ENCODE results near the gene SLC7A6OS. TPM values are rescaled to one million over a fixed set of nuclear protein-coding genes. Genes with fewer than 3 reads are reported as not detected.

Gene SLC7A6OS
- polyA plus RNA-seq, 3 donors: 9.3 to 10.5 (median 9.7) TPM

DNA sequence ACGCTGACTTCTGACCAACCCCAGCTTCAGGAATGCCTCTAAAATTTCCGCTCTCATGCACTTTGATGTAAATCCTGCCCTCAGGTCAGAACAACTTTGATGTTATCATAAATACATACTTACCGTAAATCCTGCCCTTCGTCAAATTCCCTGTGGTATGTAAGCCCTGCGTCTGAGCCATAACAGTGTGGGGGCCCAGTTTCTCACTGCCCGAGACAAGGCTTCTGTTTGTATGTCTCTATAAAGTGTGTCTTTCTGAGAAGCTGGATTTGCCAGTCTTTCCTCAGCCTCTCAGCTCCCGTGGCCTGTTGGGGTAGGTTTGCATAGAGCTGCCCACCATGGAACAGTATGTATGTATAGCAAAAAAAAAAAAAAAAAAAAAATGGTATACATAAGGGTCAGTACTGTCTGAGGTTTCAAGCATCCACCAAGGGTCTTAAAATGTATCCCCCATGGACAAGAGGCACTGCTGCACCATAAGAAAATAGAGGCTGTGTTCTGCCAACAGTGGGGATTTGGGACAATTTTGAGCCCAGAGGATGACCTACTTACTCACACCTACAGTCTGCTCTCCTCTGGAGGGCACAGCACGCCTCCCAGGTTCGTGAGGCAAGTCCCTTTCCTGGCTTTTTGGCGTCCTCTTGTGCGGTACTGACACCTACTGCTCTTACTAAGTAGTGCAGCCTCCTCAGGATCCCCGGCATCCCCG lies 17.6 kb upstream of the SLC7A6OS start:
- no peak overlapping the region for H2AFZ ChIP-seq (ENCODE audit: insufficient read depth, low read depth, low read length, poor library complexity, severe bottlenecking)
- peaks cover 18 to 20% of the 10 kb centered on the region in 2 donors for H3K4me1 ChIP-seq (ENCODE audit: control insufficient read depth in 1 of 2, insufficient read depth in 2 of 2, low read length in 2 of 2)
- H3K27ac ChIP-seq (ENCODE audit: low read depth in 1 of 2, low read length in 2 of 2): no peak overlapping the region
- no peak overlapping the region for H3K9ac ChIP-seq (ENCODE audit: insufficient read depth, low read length, poor library complexity, severe bottlenecking)
- peaks cover 19 to 50% of the 10 kb centered on the region in 2 donors for H3K36me3 ChIP-seq (replicated peaks in 1 of 2; ENCODE audit: control insufficient read depth in 1 of 2, insufficient read depth in 2 of 2, low read length in 2 of 2)
- H3K36me3 Mint-ChIP-seq: peaks cover 32 to 39% of the 10 kb centered on the region in 2 donors
- H3K4me1 Mint-ChIP-seq: peaks cover 18% of the 10 kb centered on the region
- peak; percentile 69 to 81 (median 74) for DNase-seq
- TF ChIP-seq CTCF (IDR thresholded peaks at IDR 0.05): peak; percentile 94
- H3K27me3 Mint-ChIP-seq (ENCODE audit: low read depth in 3 of 3): peaks cover 0 to 4% (median 0%) of the 10 kb centered on the region in 3 donors
- no peak overlapping the region for H3K4me2 ChIP-seq (replicated peaks; ENCODE audit: extremely low read depth, low read length, poor library complexity, severe bottlenecking)
- no peaks in the 10 kb centered on the region for H3K9me3 ChIP-seq (replicated peaks in 1 of 2; ENCODE audit: control insufficient read depth in 1 of 2, insufficient read depth in 1 of 2, low read length in 2 of 2)
- no peaks in the 10 kb centered on the region for H4K20me1 ChIP-seq (ENCODE audit: insufficient read depth, low read length)
- no peaks in the 10 kb centered on the region for H3K27me3 ChIP-seq (ENCODE audit: control insufficient read depth in 2 of 2, insufficient read depth in 2 of 2, low read length in 2 of 2)
- no peaks in the 10 kb centered on the region for H3K9me3 Mint-ChIP-seq
- intact Hi-C loops (cut with micrococcal nuclease): loop anchor here (1.0 to 5.0 kb wide), 3 partner anchors 66 to 91 kb away; partner anchors contain the start of gene SLC7A6 (in 2 of the 2)
- no peak overlapping the region for H3K27ac Mint-ChIP-seq
- no peak overlapping the region for H3K4me3 Mint-ChIP-seq
- no peaks in the 10 kb centered on the region for H3K79me2 ChIP-seq (ENCODE audit: insufficient read depth, low read length)
- WGBS (ENCODE audit: insufficient coverage): 57% methylated on average over 7 of the region's 13 CpGs
- no peak overlapping the region for H3K4me3 ChIP-seq (replicated peaks in 1 of 3; ENCODE audit: low read depth in 2 of 3, low read length in 3 of 3)

DNA sequence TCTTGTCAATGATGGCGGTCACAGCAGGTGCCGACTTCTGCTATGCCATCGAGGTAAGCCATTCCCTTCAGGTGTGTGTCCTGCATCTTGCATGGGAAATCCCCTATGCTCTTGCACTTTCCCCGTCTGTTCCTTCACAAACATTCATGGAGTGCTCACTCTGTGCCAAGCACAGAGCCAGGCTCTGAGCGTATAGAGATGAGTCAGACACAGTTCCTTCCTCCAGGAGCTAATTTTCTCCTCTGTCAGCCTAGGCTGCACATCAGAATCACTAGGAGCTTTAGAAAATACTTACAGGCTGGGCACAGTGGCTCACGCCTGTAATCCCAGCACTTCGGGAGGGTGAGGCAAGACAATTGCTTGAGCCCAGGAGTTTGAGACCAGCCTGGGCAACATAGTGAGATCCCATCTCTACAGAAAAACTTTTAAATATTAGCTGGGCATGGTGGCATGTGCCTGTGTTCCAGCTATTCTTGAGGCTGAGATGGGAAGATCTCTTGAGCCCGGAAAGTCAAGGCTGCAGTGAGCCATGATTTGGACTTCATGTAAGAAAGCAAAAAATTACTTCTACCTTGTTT lies 14.1 kb upstream of the SLC7A6OS start:
- H3K79me2 ChIP-seq (ENCODE audit: insufficient read depth, low read length): no peaks in the 10 kb centered on the region
- no peak overlapping the region for H3K4me3 ChIP-seq (replicated peaks in 1 of 3; ENCODE audit: low read depth in 2 of 3, low read length in 3 of 3)
- no peaks in the 10 kb centered on the region for H4K20me1 ChIP-seq (ENCODE audit: insufficient read depth, low read length)
- DNase-seq: no peak
- H3K4me1 Mint-ChIP-seq: peaks cover 2% of the 10 kb centered on the region
- peak overlapping the region in 1 of 7 donors; percentile 54 for H3K27ac Mint-ChIP-seq
- peaks cover 0 to 4% (median 0%) of the 10 kb centered on the region in 3 donors for H3K27me3 Mint-ChIP-seq (ENCODE audit: low read depth in 3 of 3)
- no peak overlapping the region for H2AFZ ChIP-seq (ENCODE audit: insufficient read depth, low read depth, low read length, poor library complexity, severe bottlenecking)
- no peak overlapping the region for H3K4me2 ChIP-seq (replicated peaks; ENCODE audit: extremely low read depth, low read length, poor library complexity, severe bottlenecking)
- H3K9me3 ChIP-seq (replicated peaks in 1 of 2; ENCODE audit: control insufficient read depth in 1 of 2, insufficient read depth in 1 of 2, low read length in 2 of 2): no peaks in the 10 kb centered on the region
- no peak for TF ChIP-seq CTCF (IDR thresholded peaks at IDR 0.05)
- no peaks in the 10 kb centered on the region for H3K9me3 Mint-ChIP-seq
- 94% methylated on average over 8 of the region's 8 CpGs for WGBS (ENCODE audit: insufficient coverage)
- H3K36me3 ChIP-seq (replicated peaks in 1 of 2; ENCODE audit: control insufficient read depth in 1 of 2, insufficient read depth in 2 of 2, low read length in 2 of 2): peaks cover 29 to 71% of the 10 kb centered on the region in 2 donors
- intact Hi-C loops (cut with micrococcal nuclease): loop anchor here (5.0 kb wide), 1 partner anchor 63 kb away; the partner anchor contains the start of gene SLC7A6 (in 2 of the 2)
- H3K9ac ChIP-seq (ENCODE audit: insufficient read depth, low read length, poor library complexity, severe bottlenecking): no peak overlapping the region
- no peak overlapping the region for H3K27ac ChIP-seq (ENCODE audit: low read depth in 1 of 2, low read length in 2 of 2)
- no peaks in the 10 kb centered on the region for H3K27me3 ChIP-seq (ENCODE audit: control insufficient read depth in 2 of 2, insufficient read depth in 2 of 2, low read length in 2 of 2)
- peaks cover 43 to 58% of the 10 kb centered on the region in 2 donors for H3K36me3 Mint-ChIP-seq
- no peak overlapping the region for H3K4me3 Mint-ChIP-seq
- no peaks in the 10 kb centered on the region for H3K4me1 ChIP-seq (ENCODE audit: control insufficient read depth in 1 of 2, insufficient read depth in 2 of 2, low read length in 2 of 2)
